Measurements from ENCODE around the gene HYLS1.

- TF ChIP-seq PATZ1 (CRISPR knock-in tag; IDR thresholded peaks at IDR 0.05; ENCODE audit: borderline replicate concordance) = no peak
- TF ChIP-seq PPARA (CRISPR knock-in tag; IDR thresholded peaks at IDR 0.05; ENCODE audit: borderline replicate concordance) = no peak
Observed at GRCh38 chr11:125842321-125842948, 45.0 kb upstream of the HYLS1 start.

Data from SK-N-SH treated with all-trans-retinoic acid at 6 μM for 48 hours (cell line).